Omental fat pad (tissue), 4 donors: Measurements from ENCODE around the gene PCK2. TPM values are rescaled to one million over a fixed set of nuclear protein-coding genes. Genes with fewer than 3 reads are reported as not detected.

Experiments used
- ATAC-seq: fragments of 150-250 bp; one replicate; pipeline ENCODE4 v1.9.1; 2016; ENCODE audit warnings: mild to moderate bottlenecking, moderate library complexity; ENCODE audit not compliant: low FRiP score
- DNase-seq: peaks from one replicate; pipeline ENCODE4 v3.0.0-alpha.2; 2019; ENCODE audit warnings: low spot score
- total RNA-seq, 4 donors: library from RNA; depleted of rRNA; stranded (reverse); fragments of >200 nt; gene quantifications; one replicate each; pipeline ENCODE4 v1.1.0, GENCODE V29; 2016
- TF ChIP-seq, protein P1 (sequence below), 3 donors: fragments of 450-650 bp; IDR thresholded peaks; one replicate each; pipeline ENCODE4 v1.5.1; 2016 to 2017; ENCODE audit warnings: antibody characterized with exemption in 3 of 3, mild to moderate bottlenecking in 3 of 3, moderate library complexity in 2 of 3

Gene PCK2
- total RNA-seq, 4 donors from 2014 or later: 33.6 to 53.4 (median 42.9) TPM

DNA sequence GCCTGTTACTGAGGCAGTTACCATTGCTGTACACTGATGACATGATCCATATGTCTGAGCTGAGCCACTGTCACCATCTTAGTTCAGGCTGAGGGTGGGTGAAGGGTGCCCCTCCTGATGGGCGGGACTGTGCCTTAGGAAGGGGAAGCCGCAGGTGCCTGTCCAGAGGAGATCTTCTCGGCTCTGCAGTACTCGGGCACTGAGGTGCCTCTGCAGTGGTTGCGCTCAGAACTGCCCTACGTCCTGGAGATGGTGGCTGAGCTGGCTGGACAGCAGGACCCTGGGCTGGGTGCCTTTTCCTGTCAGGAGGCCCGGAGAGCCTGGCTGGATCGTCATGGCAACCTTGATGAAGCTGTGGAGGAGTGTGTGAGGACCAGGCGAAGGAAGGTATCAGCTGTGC lies 56.9 kb downstream of the PCK2 start:
- ATAC-seq: no peak
- no peak for DNase-seq
- TF ChIP-seq, protein P1, sequence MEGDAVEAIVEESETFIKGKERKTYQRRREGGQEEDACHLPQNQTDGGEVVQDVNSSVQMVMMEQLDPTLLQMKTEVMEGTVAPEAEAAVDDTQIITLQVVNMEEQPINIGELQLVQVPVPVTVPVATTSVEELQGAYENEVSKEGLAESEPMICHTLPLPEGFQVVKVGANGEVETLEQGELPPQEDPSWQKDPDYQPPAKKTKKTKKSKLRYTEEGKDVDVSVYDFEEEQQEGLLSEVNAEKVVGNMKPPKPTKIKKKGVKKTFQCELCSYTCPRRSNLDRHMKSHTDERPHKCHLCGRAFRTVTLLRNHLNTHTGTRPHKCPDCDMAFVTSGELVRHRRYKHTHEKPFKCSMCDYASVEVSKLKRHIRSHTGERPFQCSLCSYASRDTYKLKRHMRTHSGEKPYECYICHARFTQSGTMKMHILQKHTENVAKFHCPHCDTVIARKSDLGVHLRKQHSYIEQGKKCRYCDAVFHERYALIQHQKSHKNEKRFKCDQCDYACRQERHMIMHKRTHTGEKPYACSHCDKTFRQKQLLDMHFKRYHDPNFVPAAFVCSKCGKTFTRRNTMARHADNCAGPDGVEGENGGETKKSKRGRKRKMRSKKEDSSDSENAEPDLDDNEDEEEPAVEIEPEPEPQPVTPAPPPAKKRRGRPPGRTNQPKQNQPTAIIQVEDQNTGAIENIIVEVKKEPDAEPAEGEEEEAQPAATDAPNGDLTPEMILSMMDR (IDR thresholded peaks at IDR 0.05): no peak

DNA sequence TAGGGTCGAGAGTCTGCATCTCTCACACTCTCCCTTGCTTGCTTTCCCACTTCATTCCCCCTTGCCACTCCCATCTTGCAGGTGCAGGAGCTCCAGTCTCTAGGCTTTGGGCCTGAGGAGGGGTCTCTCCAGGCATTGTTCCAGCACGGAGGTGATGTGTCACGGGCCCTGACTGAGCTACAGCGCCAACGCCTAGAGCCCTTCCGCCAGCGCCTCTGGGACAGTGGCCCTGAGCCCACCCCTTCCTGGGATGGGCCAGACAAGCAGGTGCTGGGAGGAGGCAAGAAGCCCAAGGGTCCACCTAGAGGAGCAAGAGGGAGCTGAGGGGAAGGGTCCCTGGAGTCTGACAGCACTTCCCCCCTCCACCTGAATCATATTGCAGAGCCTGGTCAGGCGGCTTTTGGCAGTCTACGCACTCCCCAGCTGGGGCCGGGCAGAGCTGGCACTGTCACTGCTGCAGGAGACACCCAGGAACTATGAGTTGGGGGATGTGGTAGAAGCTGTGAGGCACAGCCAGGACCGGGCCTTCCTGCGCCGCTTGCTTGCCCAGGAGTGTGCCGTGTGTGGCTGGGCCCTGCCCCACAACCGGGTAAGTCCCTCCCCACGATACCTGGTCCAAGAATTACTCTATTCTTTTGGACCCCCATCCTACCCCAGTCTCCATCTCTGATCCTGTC lies 57.4 kb downstream of the PCK2 start:
- TF ChIP-seq, protein P1 (IDR thresholded peaks at IDR 0.05): no peak
- ATAC-seq (no peak), DNase-seq (no peak)

Other genes starting within 250 kb of the PCK2 start
- 10 to 100 TPM; 29.8 to 57.0 (median 48.0) TPM for gene DHRS4, start 140.5 kb upstream of the PCK2 start, total RNA-seq
- gene DHRS4L2, start 105.4 kb upstream of the PCK2 start, total RNA-seq: 10 to 100 TPM; 10.6 to 17.7 (median 15.2) TPM
- gene CARMIL3, start 42.3 kb upstream of the PCK2 start, total RNA-seq: under 1 TPM; 0.06 to 0.72 (median 0.30) TPM
- not detected for gene CPNE6, start 22.7 kb upstream of the PCK2 start, total RNA-seq
- gene DCAF11, start 20.5 kb downstream of the PCK2 start, total RNA-seq: 10 to 100 TPM; 50.1 to 76.0 (median 54.4) TPM
- 1 to 10 TPM in 3 of 4 donors, under 1 TPM in 1; 0.94 to 4.3 (median 1.3) TPM for gene NRL, start 20.6 kb downstream of the PCK2 start, total RNA-seq
- 1 to 10 TPM in 2 of 4 donors, under 1 TPM in 1, not detected in 1; 0.96 to 2.8 (median 1.2) TPM for gene FITM1, start 36.3 kb downstream of the PCK2 start, total RNA-seq
- gene PSME1, start 41.9 kb downstream of the PCK2 start, total RNA-seq: 100 to 1,000 TPM in 1 of 4 donors, 10 to 100 TPM in 3; 89.1 to 158 (median 96.8) TPM
- 10 to 100 TPM in 2 of 4 donors, 1 to 10 TPM in 2; 6.3 to 15.3 (median 10.0) TPM for gene EMC9, start 47.3 kb downstream of the PCK2 start, total RNA-seq
- gene PSME2, start 52.3 kb downstream of the PCK2 start, total RNA-seq: 10 to 100 TPM; 32.8 to 86.4 (median 70.3) TPM
- 10 to 100 TPM; 26.6 to 64.2 (median 37.8) TPM for gene RNF31, start 53.2 kb downstream of the PCK2 start, total RNA-seq
- gene IRF9, start 67.0 kb downstream of the PCK2 start, total RNA-seq: 100 to 1,000 TPM in 1 of 4 donors, 10 to 100 TPM in 3; 39.4 to 126 (median 66.3) TPM
- 10 to 100 TPM in 3 of 4 donors, 1 to 10 TPM in 1; 6.7 to 31.4 (median 16.3) TPM for gene REC8, start 77.8 kb downstream of the PCK2 start, total RNA-seq
- gene IPO4, start 94.5 kb downstream of the PCK2 start, total RNA-seq: 100 to 1,000 TPM in 1 of 4 donors, 10 to 100 TPM in 3; 24.1 to 108 (median 34.4) TPM
- gene TM9SF1, start 101.1 kb downstream of the PCK2 start, total RNA-seq: 10 to 100 TPM; 54.9 to 65.5 (median 60.9) TPM
- under 1 TPM in 2 of 4 donors, not detected in 2; 0.36 to 0.46 TPM for gene TSSK4, start 111.4 kb downstream of the PCK2 start, total RNA-seq
- 10 to 100 TPM; 51.8 to 82.7 (median 64.7) TPM for gene CHMP4A, start 119.2 kb downstream of the PCK2 start, total RNA-seq
- gene MDP1, start 121.8 kb downstream of the PCK2 start, total RNA-seq: 10 to 100 TPM in 3 of 4 donors, 1 to 10 TPM in 1; 9.0 to 18.1 (median 12.5) TPM
- gene NEDD8, start 138.1 kb downstream of the PCK2 start, total RNA-seq: 100 to 1,000 TPM in 3 of 4 donors, 10 to 100 TPM in 1; 98.4 to 184 (median 126) TPM
- gene GMPR2, start 138.6 kb downstream of the PCK2 start, total RNA-seq: 10 to 100 TPM; 36.3 to 69.0 (median 47.0) TPM
- gene TINF2, start 148.3 kb downstream of the PCK2 start, total RNA-seq: 10 to 100 TPM; 46.1 to 80.1 (median 63.6) TPM
- 100 to 1,000 TPM in 2 of 4 donors, 10 to 100 TPM in 1, 1 to 10 TPM in 1; 2.0 to 114 (median 79.1) TPM for gene TGM1, start 168.9 kb downstream of the PCK2 start, total RNA-seq
- gene RABGGTA, start 177.3 kb downstream of the PCK2 start, total RNA-seq: 10 to 100 TPM; 20.7 to 30.9 (median 25.0) TPM
- 10 to 100 TPM; 14.3 to 42.5 (median 23.7) TPM for gene DHRS1, start 205.5 kb downstream of the PCK2 start, total RNA-seq
- gene NOP9, start 205.5 kb downstream of the PCK2 start, total RNA-seq: 10 to 100 TPM; 13.9 to 22.2 (median 17.8) TPM
- 10 to 100 TPM in 3 of 4 donors, 1 to 10 TPM in 1; 9.1 to 23.8 (median 14.3) TPM for gene CIDEB, start 213.7 kb downstream of the PCK2 start, total RNA-seq
- 1 to 10 TPM; 4.7 to 9.0 (median 7.9) TPM for gene LTB4R2, start 215.8 kb downstream of the PCK2 start, total RNA-seq
- 10 to 100 TPM in 3 of 4 donors, 1 to 10 TPM in 1; 5.0 to 16.7 (median 12.6) TPM for gene LTB4R, start 217.2 kb downstream of the PCK2 start, total RNA-seq
- 100 to 1,000 TPM in 1 of 4 donors, 10 to 100 TPM in 2, 1 to 10 TPM in 1; 9.7 to 144 (median 45.6) TPM for gene ADCY4, start 240.8 kb downstream of the PCK2 start, total RNA-seq
- gene RIPK3, start 245.7 kb downstream of the PCK2 start, total RNA-seq: 10 to 100 TPM in 2 of 4 donors, 1 to 10 TPM in 2; 9.0 to 18.0 (median 13.2) TPM